ENCODE data around the gene SPPL2C.

DNA sequence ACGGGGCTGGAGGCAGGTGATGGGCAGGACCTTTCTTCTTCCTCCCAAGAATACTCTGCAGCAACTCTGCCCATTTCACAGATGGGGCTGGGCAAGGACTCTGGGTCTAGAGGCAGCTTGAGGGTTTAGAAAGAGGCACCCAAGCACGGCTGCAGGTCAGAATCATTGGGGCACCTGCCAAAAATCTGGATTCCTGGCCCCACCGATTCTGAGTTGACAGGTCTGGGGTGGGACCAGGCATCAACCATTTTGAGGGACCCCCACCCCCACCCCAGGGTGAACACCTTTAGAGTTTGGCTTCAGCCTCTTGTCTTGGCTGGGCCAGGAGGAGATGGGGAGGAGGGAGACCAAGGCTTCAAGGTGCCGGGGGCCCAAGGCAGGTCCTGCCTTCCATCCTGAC lies 5.3 kb downstream of the SPPL2C start:
- TF ChIP-seq CTCF (optimal IDR thresholded peaks at IDR 0.05 in 1 of 3, IDR thresholded peaks at IDR 0.05 in 1 of 3, conservative IDR thresholded peaks at IDR 0.05 in 1 of 3; ENCODE audit: extremely low read depth in 1 of 3, insufficient read depth in 2 of 3, low read length in 3 of 3) (no peak), EZH2 (IDR thresholded peaks at IDR 0.05; ENCODE audit: low read length) (no peak)
